Adrenal gland (tissue), 12 donors: Measurements from ENCODE around the gene DEPDC1B. TPM values are rescaled to one million over a fixed set of nuclear protein-coding genes. Genes with fewer than 3 reads are reported as not detected.

Experiments used
- DNase-seq, 7 donors: peaks; one replicate each; pipeline ENCODE4 v3.0.0-alpha.2; 2019 to 2020
- H3K27ac ChIP-seq, 5 donors: fragments of 200-600 bp; sonication (generic) in 4 of 5; 1 replicate in 3 of 5; 2 replicates in 2 of 5; pipeline versions ENCODE4 v1.5.1 to v1.8.0; 2016 to 2020; ENCODE audit warnings: mild to moderate bottlenecking in 1 of 5
- H3K27me3 ChIP-seq: fragments of 200-600 bp; 2 replicates; pipeline ENCODE4 v1.8.0; 2021
- H3K36me3 ChIP-seq, 2 donors: fragments of 200-600 bp; replicated peaks in 1 of 2; 1 replicate in 1 of 2; 2 replicates in 1 of 2; pipeline versions ENCODE4 v1.5.1 to v1.8.0; 2018 to 2022
- H3K4me1 ChIP-seq, 2 donors: fragments of 200-600 bp; replicated peaks in 1 of 2; 1 replicate in 1 of 2; 2 replicates in 1 of 2; pipeline versions ENCODE4 v1.5.1 to v1.8.0; 2018 to 2021
- H3K4me3 ChIP-seq, 4 donors: fragments of 200-600 bp; sonication (generic) in 3 of 4; one replicate each; pipeline ENCODE4 v1.5.1; 2016 to 2018
- H3K9me3 ChIP-seq, 3 donors: fragments of 200-600 bp; sonication (generic) in 1 of 3; replicated peaks in 1 of 3; 1 replicate in 2 of 3; 2 replicates in 1 of 3; pipeline versions ENCODE4 v1.5.1 to v1.8.0; 2016 to 2021
- POLR2A ChIP-seq, 2 donors: fragments of 450-650 bp; IDR thresholded peaks; one replicate each; pipeline ENCODE4 v1.6.1; 2017; ENCODE audit warnings: antibody characterized with exemption in 2 of 2, mild to moderate bottlenecking in 2 of 2, moderate library complexity in 1 of 2
- WGBS, 4 donors: extraction: QIAGEN DNeasy Blood & Tissue Kit in 2 of 4; methylation state at CpG; one replicate each; pipeline versions ENCODE4 v1.1.5 to v1.1.7; 2013 to 2017; 5-methylcytosine and 5-hydroxymethylcytosine counted together
- intact Hi-C, 2 donors: fragments of 100-400 bp; cut with DNase I; formaldehyde crosslinking; loops; one replicate each; pipeline versions ENCODE4 v1.14.1 to v1.15.0; 2022 to 2023
- polyA plus RNA-seq, 3 donors: library from polyadenylated mRNA; stranded (reverse); fragments of 200-250 nt in 2 of 3; fragments of 350-450 nt in 1 of 3; fragmentation: Illumina TruSeq in 1 of 3; extraction: RNeasy Lipid Tissue Mini Kit (QIAGEN cat#74804) in 1 of 3; gene quantifications; one replicate each; pipeline ENCODE4 v1.2.3, GENCODE V29; 2013 to 2014
- total RNA-seq, 9 donors: library from RNA; depleted of rRNA in 4 of 9; stranded (reverse); fragments of >200 nt in 4 of 9; fragments of 120-200 nt in 1 of 9; fragmentation: NEBNext Ultra II Directional in 1 of 9; extraction: Animal tissue kit (Norgen Biotek cat#: 25700) in 1 of 9; gene quantifications; one replicate each; pipeline versions ENCODE4 v1.1.0 to v1.2.4, GENCODE V29; 2013 to 2023
- TF ChIP-seq, protein P1 (sequence below), 6 experiments: fragments of 450-650 bp in 4 of 6; fragments of 200-600 bp in 2 of 6; sonication (generic) in 1 of 6; IDR thresholded peaks; 1 replicate in 5 of 6; 2 replicates in 1 of 6; pipeline versions ENCODE4 v1.5.1 to v1.8.0; 2016 to 2021; ENCODE audit warnings: antibody characterized with exemption in 6 of 6, mild to moderate bottlenecking in 2 of 6, moderate library complexity in 1 of 6
- donor health status: healthy with polysubstance abuse.
- donor health status: Bipolar disorder and iron deficiency.
- donor health status: DM: yes; HTN: yes; CAD: no.
- donor health status: DM: no; HTN: no; CAD: no.
- donor health status: DM: no; HTN: no; CAD: no.
- donor health status: DM: yes; HTN: yes; CAD: no.

Gene DEPDC1B
- total and polyA plus RNA-seq, 12 donors: 0.08 to 7.0 (median 0.36) TPM; not detected in 1

DNA sequence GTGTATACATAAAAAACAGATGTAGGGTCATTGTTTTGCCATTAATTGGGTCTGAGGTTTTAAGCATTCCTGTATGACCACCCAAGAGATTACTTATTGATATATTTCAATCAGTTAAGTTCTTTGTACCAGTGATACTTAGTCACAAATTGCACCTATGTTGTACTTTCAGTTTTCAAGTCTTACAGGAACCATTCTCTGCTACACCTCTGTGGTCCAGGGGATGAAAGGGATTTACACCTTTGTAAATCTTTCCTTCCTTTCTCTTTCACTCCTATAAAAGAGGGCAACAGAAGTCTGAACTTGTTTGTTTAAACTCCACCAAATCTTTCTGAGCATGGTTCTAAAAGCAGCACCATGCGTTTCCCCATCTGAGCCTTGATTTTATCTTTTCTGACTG, 86.1 kb downstream of the DEPDC1B start:
- no peaks in the 10 kb centered on the region for H3K27me3 ChIP-seq
- no peak for DNase-seq
- 75 to 90% (median 84%) methylated on average over 1 of the region's 1 CpG for WGBS, 4 donors
- intact Hi-C loops: no loop called here
- no peaks in the 10 kb centered on the region for H3K4me1 ChIP-seq
- no peaks in the 10 kb centered on the region for H3K36me3 ChIP-seq
- H3K9me3 ChIP-seq: no peaks in the 10 kb centered on the region
- TF ChIP-seq, protein P1, sequence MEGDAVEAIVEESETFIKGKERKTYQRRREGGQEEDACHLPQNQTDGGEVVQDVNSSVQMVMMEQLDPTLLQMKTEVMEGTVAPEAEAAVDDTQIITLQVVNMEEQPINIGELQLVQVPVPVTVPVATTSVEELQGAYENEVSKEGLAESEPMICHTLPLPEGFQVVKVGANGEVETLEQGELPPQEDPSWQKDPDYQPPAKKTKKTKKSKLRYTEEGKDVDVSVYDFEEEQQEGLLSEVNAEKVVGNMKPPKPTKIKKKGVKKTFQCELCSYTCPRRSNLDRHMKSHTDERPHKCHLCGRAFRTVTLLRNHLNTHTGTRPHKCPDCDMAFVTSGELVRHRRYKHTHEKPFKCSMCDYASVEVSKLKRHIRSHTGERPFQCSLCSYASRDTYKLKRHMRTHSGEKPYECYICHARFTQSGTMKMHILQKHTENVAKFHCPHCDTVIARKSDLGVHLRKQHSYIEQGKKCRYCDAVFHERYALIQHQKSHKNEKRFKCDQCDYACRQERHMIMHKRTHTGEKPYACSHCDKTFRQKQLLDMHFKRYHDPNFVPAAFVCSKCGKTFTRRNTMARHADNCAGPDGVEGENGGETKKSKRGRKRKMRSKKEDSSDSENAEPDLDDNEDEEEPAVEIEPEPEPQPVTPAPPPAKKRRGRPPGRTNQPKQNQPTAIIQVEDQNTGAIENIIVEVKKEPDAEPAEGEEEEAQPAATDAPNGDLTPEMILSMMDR (IDR thresholded peaks at IDR 0.05): no peak
- no peak for TF ChIP-seq POLR2A (IDR thresholded peaks at IDR 0.05)
- no peak overlapping the region for H3K27ac ChIP-seq
- no peak overlapping the region for H3K4me3 ChIP-seq

DNA sequence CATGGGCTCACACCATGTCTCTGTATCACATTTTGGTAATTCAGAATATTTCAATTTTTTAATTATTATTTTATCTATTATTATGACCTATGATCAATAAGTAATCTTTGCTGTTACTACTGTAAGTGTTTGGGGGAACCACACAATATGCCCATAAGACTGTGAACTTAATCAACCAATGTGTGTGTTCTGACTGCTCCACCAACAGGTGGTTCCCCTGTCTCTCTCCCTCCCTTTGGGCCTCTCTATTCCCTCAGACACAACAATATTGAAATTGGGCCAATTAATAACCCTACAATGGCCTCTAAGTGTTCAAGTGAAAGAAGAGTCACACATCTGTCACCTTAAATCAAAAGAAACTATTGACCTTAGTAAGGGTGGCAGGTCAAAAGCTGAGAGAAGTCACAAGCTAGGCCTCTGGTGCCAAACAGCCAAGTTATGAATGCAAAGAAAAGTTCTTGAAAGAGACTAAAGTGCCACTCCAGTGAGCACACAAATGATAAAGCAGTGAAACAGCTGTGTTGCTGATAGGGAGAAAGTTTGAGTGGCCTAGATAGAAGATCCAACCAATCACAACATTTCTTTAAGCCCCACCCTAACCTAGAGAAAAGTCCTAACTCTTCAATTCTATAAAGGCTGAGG, 88.7 kb downstream of the DEPDC1B start:
- H3K4me1 ChIP-seq: no peaks in the 10 kb centered on the region
- no peak for DNase-seq
- H3K4me3 ChIP-seq: no peak overlapping the region
- no peaks in the 10 kb centered on the region for H3K27me3 ChIP-seq
- TF ChIP-seq, protein P1 (IDR thresholded peaks at IDR 0.05): no peak
- no peak for TF ChIP-seq POLR2A (IDR thresholded peaks at IDR 0.05)
- no peaks in the 10 kb centered on the region for H3K36me3 ChIP-seq
- intact Hi-C loops: no loop called here
- H3K9me3 ChIP-seq: no peaks in the 10 kb centered on the region
- no peak overlapping the region for H3K27ac ChIP-seq

DNA sequence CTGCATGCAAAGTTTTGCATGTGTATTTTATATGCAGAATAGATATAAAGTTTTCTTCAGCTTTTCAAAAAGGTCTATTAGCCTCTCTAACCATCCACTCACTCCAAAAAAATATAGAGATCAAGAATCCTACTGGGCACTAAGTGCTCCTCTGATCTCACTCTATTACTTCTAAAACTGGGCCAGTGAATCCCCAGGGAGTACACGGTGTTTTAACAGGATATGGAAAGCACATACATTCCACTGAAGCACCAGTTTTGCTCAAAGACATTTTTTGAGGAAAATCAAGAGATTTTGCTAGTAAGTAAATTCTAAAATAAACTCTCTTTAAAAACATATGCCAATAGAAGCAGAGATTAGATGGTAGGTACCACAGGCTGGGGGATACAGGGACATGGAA, 95.2 kb downstream of the DEPDC1B start:
- H3K27ac ChIP-seq: no peak overlapping the region
- no peaks in the 10 kb centered on the region for H3K9me3 ChIP-seq
- 70 to 86% (median 78%) methylated on average over 1 of the region's 1 CpG for WGBS, 4 donors
- H3K27me3 ChIP-seq: no peaks in the 10 kb centered on the region
- H3K4me3 ChIP-seq: no peak overlapping the region
- DNase-seq: no peak
- intact Hi-C loops: no loop called here
- TF ChIP-seq POLR2A (IDR thresholded peaks at IDR 0.05): no peak
- TF ChIP-seq, protein P1 (IDR thresholded peaks at IDR 0.05): no peak
- H3K36me3 ChIP-seq: no peaks in the 10 kb centered on the region
- H3K4me1 ChIP-seq: no peaks in the 10 kb centered on the region

GRCh38 chr5:60598424-60598823, 101.5 kb downstream of the DEPDC1B start:
- H3K4me3 ChIP-seq: no peak overlapping the region
- H3K27ac ChIP-seq: no peak overlapping the region
- no peaks in the 10 kb centered on the region for H3K9me3 ChIP-seq
- H3K36me3 ChIP-seq: no peaks in the 10 kb centered on the region
- no peaks in the 10 kb centered on the region for H3K27me3 ChIP-seq
- 81 to 89% (median 85%) methylated on average over 4 of the region's 4 CpGs for WGBS, 4 donors
- no peaks in the 10 kb centered on the region for H3K4me1 ChIP-seq
- intact Hi-C loops: no loop called here
- TF ChIP-seq, protein P1 (IDR thresholded peaks at IDR 0.05): no peak
- no peak for TF ChIP-seq POLR2A (IDR thresholded peaks at IDR 0.05)
- no peak for DNase-seq
